GM12878 (cell line): Measurements from ENCODE around the gene MROH2A. TPM values are rescaled to one million over a fixed set of nuclear protein-coding genes. Genes with fewer than 3 reads are reported as not detected.

Source experiments
- ATAC-seq: fragments of 200-7000 bp; cut with Tn5 transposase; 3 replicates; pipeline ENCODE4 v1.9.1; 2020; ENCODE audit warnings: mild to moderate bottlenecking, moderate library complexity
- BruUV-seq: library from RNA; stranded (reverse); fragments of 400-500 nt; replicated peaks from 2 replicates; lab custom pipeline; 2021; lab: Mats Ljungman, UMichigan
- CTCF ChIA-PET: fragments of 300-600 bp; sonication (Branson Sonifier 250); formaldehyde crosslinking; extraction: SDS; loops from one replicate; lab custom pipeline; 2021; ENCODE audit warnings: inconsistent platforms; lab: Yijun Ruan, JAX
- POLR2A ChIA-PET: fragments of 350-600 bp; formaldehyde crosslinking; extraction: SDS; loops from one replicate; lab custom pipeline; 2021; ENCODE audit warnings: inconsistent platforms; lab: Charles Lee
- RAD21 ChIA-PET: fragments of 300-600 bp; sonication (Branson Sonifier 250); formaldehyde crosslinking; loops from one replicate; lab custom pipeline; 2023; ENCODE audit warnings: antibody characterized with exemption; ENCODE audit not compliant: unreplicated experiment; lab: Charles Lee
- SMC1A ChIA-PET: fragments of 300-600 bp; sonication (Branson Sonifier 250); formaldehyde crosslinking; loops from one replicate; lab custom pipeline; 2023; ENCODE audit not compliant: unreplicated experiment, uncharacterized antibody; lab: Charles Lee
- DNase-seq: peaks from one replicate; pipeline ENCODE4 v3.0.0-alpha.2; 2011; ENCODE audit warnings: low read depth, low spot score
- FAIRE-seq: peaks from 3 replicates; lab custom pipeline; 2011; peaks lifted over from hg19 to GRCh38; lab: Jason Lieb, UNC
- H2AFZ ChIP-seq: 2 replicates; pipeline ENCODE4 v1.6.0; 2011; ENCODE audit warnings: low read depth, low read length, control low read depth; ENCODE audit not compliant: control insufficient read depth
- H3K27ac ChIP-seq: 2 replicates; pipeline ENCODE4 v1.5.1; 2011; ENCODE audit warnings: control low read depth; ENCODE audit not compliant: control insufficient read depth, insufficient read depth
- H3K27me3 ChIP-seq, 2 experiments: replicated peaks in 1 of 2; 2 replicates each; pipeline versions ENCODE4 v1.6.0 to v1.6.1; 2011; ENCODE audit warnings: low read length in 1 of 2; ENCODE audit not compliant: control insufficient read depth in 2 of 2, insufficient read depth in 2 of 2
- H3K36me3 ChIP-seq, 2 experiments: 2 replicates each; pipeline ENCODE4 v1.5.1; 2011; ENCODE audit warnings: low read length in 1 of 2; ENCODE audit not compliant: control insufficient read depth in 2 of 2, insufficient read depth in 2 of 2
- H3K4me1 ChIP-seq: 2 replicates; pipeline ENCODE4 v1.6.1; 2011; ENCODE audit warnings: mild to moderate bottlenecking, low read length, moderate library complexity, mixed read lengths; ENCODE audit not compliant: control insufficient read depth, insufficient read depth
- H3K4me2 ChIP-seq: 2 replicates; pipeline ENCODE4 v1.6.0; 2011; ENCODE audit warnings: control low read depth; ENCODE audit not compliant: control insufficient read depth, insufficient read depth
- H3K4me3 ChIP-seq: fragments of 200-600 bp; sonication (generic); 2 replicates; pipeline ENCODE4 v1.5.1; 2016
- H3K79me2 ChIP-seq: 2 replicates; pipeline ENCODE4 v1.6.0; 2011; ENCODE audit warnings: low read length; ENCODE audit not compliant: control insufficient read depth, insufficient read depth
- H3K9ac ChIP-seq: 2 replicates; pipeline ENCODE4 v1.8.0; 2011; ENCODE audit warnings: low read length, control low read depth, mixed read lengths; ENCODE audit not compliant: control insufficient read depth, insufficient read depth
- H3K9me3 ChIP-seq: replicated peaks from 3 replicates; pipeline ENCODE4 v1.5.1; 2011; ENCODE audit warnings: mild to moderate bottlenecking, low read length; ENCODE audit not compliant: control insufficient read depth, insufficient read depth
- H4K20me1 ChIP-seq: 2 replicates; pipeline ENCODE4 v1.6.0; 2011; ENCODE audit not compliant: control insufficient read depth, insufficient read depth
- BRCA1 ChIP-seq: IDR thresholded peaks from 2 replicates; pipeline ENCODE4 v1.6.1; 2011; ENCODE audit warnings: low read depth, low read length, improper control_type of control experiment
- CBX3 ChIP-seq: fragments of 200-600 bp; sonication (generic); IDR thresholded peaks from 2 replicates; pipeline ENCODE4 v1.6.1; 2016; ENCODE audit warnings: low read depth, borderline replicate concordance
- CHD4 ChIP-seq: fragments of 200-600 bp; sonication (generic); IDR thresholded peaks from 2 replicates; pipeline ENCODE4 v1.6.1; 2016; ENCODE audit warnings: mild to moderate bottlenecking
- HDAC6 ChIP-seq: fragments of 200-600 bp; sonication (generic); IDR thresholded peaks from one replicate; pipeline ENCODE4 v1.8.0; 2017; ENCODE audit warnings: antibody characterized with exemption; ENCODE audit not compliant: unreplicated experiment
- JUNB ChIP-seq: IDR thresholded peaks from 2 replicates; pipeline ENCODE4 v1.6.1; 2016; ENCODE audit warnings: antibody characterized with exemption, mild to moderate bottlenecking
- MTA3 ChIP-seq: IDR thresholded peaks from 2 replicates; pipeline ENCODE4 v1.6.1; 2012; ENCODE audit warnings: low read length, inconsistent platforms, borderline replicate concordance
- PAX8 ChIP-seq: fragments of 450-650 bp; IDR thresholded peaks from 2 replicates; pipeline ENCODE4 v1.6.1; 2017; ENCODE audit warnings: mild to moderate bottlenecking, moderate library complexity
- SMC3 ChIP-seq: IDR thresholded peaks from 2 replicates; pipeline ENCODE4 v1.6.1; 2011; ENCODE audit warnings: low read length, improper control_type of control experiment, borderline replicate concordance
- STAT1 ChIP-seq: fragments of 450-650 bp; conservative IDR thresholded peaks from 2 replicates; pipeline ENCODE4 v1.6.1; 2014; ENCODE audit warnings: antibody characterized with exemption, mild to moderate bottlenecking
- ZNF622 ChIP-seq: fragments of 450-650 bp; IDR thresholded peaks from 2 replicates; pipeline ENCODE4 v1.6.1; 2017; ENCODE audit warnings: mild to moderate bottlenecking, inconsistent platforms
- WGBS: methylation state at CpG from one replicate; pipeline ENCODE4 v1.1.6; 2016; ENCODE audit warnings: low lambda C conversion rate; ENCODE audit not compliant: insufficient replicate concordance, insufficient coverage; ENCODE audit errors: missing lambda C conversion rate; 5-methylcytosine and 5-hydroxymethylcytosine counted together
- in situ Hi-C: fragments of 300-500 bp; cut with MboI; formaldehyde crosslinking; loops from 9 replicates; pipeline ENCODE4 v1.14.3; 2018; ENCODE audit warnings: mixed read lengths
- intact Hi-C: fragments of 100-400 bp; cut with micrococcal nuclease; formaldehyde crosslinking; loops from one replicate; pipeline ENCODE4 v1.14.2; 2022; ENCODE audit not compliant: unreplicated experiment
- polyA plus RNA-seq, 11 experiments: library from polyadenylated mRNA; depleted of rRNA in 4 of 11; unstranded in 6 of 11; stranded (reverse) in 5 of 11; fragments of >200 nt; fragmentation: Nextera tagmentation in 4 of 11; fragmentation: Illumina TruSeq in 1 of 11; extraction: Ambion mirVana in 4 of 11; extraction: Trizol in 1 of 11; gene quantifications; 1 replicate in 1 of 11; 2 replicates in 10 of 11; pipeline versions ENCODE4 v1.2.1 to v1.2.3, GENCODE V29; 2011 to 2016; ENCODE audit warnings: inconsistent platforms in 2 of 11, missing spikeins in 2 of 11, low read depth in 1 of 11
- total RNA-seq, 4 experiments: library from RNA; depleted of rRNA in 3 of 4; stranded (reverse); fragments of >200 nt in 3 of 4; fragmentation: Illumina TruSeq in 1 of 4; extraction: Trizol in 1 of 4; gene quantifications; 2 replicates each; pipeline versions ENCODE4 v1.2.1 to v1.2.3, GENCODE V29; 2013 to 2021
- TF ChIP-seq, protein P1 (sequence below): fragments of 450-650 bp; IDR thresholded peaks from 2 replicates; pipeline ENCODE4 v1.6.1; 2017; ENCODE audit warnings: mild to moderate bottlenecking
- TF ChIP-seq, protein P2 (sequence below): fragments of 450-650 bp; formaldehyde crosslinking; IDR thresholded peaks from 2 replicates; pipeline ENCODE4 v1.4.0; 2022; ENCODE audit warnings: mild to moderate bottlenecking, moderate library complexity
- TF ChIP-seq, protein P3 (sequence below): IDR thresholded peaks from 2 replicates; pipeline ENCODE4 v1.6.1; 2012; ENCODE audit warnings: low read depth, low read length, improper control_type of control experiment
- TF ChIP-seq, protein P4 (sequence below): IDR thresholded peaks from 2 replicates; pipeline ENCODE4 v1.6.1; 2011; ENCODE audit warnings: mild to moderate bottlenecking, low read depth, low read length, moderate library complexity; ENCODE audit not compliant: insufficient replicate concordance
- TF ChIP-seq, protein P5 (sequence below): fragments of 150-350 bp; IDR thresholded peaks from 2 replicates; pipeline ENCODE4 v1.6.1; 2014; ENCODE audit warnings: mild to moderate bottlenecking, low read depth, low read length

The MROH2A gene
- total and polyA plus RNA-seq, 10 of the 15 experiments (the other 5 are each of a cell fraction or from before 2014, with no cell fraction given) = not detected

DNA sequence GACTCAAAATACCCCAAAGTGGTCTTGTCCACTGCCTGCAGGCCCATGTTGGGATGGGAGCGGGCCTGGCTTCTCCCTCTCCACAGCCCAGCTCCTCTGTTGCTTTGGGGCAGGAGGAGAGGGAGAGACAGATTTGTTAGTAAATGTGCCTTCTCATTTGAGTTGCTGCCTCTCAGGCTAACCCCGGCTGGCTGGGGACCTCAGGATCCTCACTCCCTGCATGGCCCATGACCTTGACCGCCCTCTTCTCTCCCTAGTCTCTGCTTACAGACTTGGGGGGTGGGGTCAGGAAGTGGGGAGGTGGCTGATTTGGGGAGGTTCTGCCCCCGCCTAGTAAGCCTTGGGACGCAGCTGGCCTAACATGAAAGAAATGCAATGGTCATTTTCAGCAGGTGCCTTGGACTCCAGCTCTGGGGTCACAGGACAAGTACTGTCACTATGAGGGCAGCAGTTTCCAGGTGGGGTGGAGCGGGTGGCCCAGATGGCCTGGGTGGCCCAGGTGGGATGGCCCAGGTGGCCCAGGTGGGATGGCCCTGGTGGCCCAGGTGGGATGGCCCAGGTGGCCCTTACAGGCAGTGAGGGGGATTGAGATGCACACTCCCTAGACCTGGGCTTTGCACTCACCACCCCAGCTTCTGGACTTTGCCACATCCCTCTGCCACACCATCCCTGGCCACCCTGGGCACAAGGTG lies 52.1 kb downstream of the MROH2A start:
- no TSS peak for BruUV-seq

More for the DNA sequence above, 52.1 kb downstream of the MROH2A start:
- DNase-seq = no peak
- Histone ChIP-seq H3K27me3 (no peaks in the 10 kb centered on the region), H3K4me2 (no peak overlapping the region), H3K9ac (no peak overlapping the region), H3K27ac (no peak overlapping the region), H3K4me1 (no peaks in the 10 kb centered on the region), H3K4me3 (no peak overlapping the region), H3K9me3 (no peaks in the 10 kb centered on the region), H4K20me1 (no peaks in the 10 kb centered on the region), H2AFZ (no peak overlapping the region), H3K79me2 (no peaks in the 10 kb centered on the region), H3K36me3 (peaks cover 9 to 10% of the 10 kb centered on the region in 2 experiments; a peak in 3 of 4 replicates)
- RAD21 ChIA-PET = no interaction called here
- CTCF ChIA-PET = no interaction called here
- SMC1A ChIA-PET = interaction anchor here (0.9 kb wide), 1 partner anchor 10 kb away, joined by 3 read pairs; no protein-coding TSS in a partner anchor
- intact Hi-C loops (no loop called here), in situ Hi-C loops (no loop called here)
- TF ChIP-seq ZNF622 (no peak), BRCA1 (no peak), STAT1 (no peak), PAX8 (no peak), CBX3 (no peak), HDAC6 (no peak), CHD4 (no peak), JUNB (no peak), MTA3 (no peak), SMC3 (no peak)
- TF ChIP-seq, protein P1, sequence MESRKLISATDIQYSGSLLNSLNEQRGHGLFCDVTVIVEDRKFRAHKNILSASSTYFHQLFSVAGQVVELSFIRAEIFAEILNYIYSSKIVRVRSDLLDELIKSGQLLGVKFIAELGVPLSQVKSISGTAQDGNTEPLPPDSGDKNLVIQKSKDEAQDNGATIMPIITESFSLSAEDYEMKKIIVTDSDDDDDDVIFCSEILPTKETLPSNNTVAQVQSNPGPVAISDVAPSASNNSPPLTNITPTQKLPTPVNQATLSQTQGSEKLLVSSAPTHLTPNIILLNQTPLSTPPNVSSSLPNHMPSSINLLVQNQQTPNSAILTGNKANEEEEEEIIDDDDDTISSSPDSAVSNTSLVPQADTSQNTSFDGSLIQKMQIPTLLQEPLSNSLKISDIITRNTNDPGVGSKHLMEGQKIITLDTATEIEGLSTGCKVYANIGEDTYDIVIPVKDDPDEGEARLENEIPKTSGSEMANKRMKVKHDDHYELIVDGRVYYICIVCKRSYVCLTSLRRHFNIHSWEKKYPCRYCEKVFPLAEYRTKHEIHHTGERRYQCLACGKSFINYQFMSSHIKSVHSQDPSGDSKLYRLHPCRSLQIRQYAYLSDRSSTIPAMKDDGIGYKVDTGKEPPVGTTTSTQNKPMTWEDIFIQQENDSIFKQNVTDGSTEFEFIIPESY = no peak
- TF ChIP-seq, protein P2, sequence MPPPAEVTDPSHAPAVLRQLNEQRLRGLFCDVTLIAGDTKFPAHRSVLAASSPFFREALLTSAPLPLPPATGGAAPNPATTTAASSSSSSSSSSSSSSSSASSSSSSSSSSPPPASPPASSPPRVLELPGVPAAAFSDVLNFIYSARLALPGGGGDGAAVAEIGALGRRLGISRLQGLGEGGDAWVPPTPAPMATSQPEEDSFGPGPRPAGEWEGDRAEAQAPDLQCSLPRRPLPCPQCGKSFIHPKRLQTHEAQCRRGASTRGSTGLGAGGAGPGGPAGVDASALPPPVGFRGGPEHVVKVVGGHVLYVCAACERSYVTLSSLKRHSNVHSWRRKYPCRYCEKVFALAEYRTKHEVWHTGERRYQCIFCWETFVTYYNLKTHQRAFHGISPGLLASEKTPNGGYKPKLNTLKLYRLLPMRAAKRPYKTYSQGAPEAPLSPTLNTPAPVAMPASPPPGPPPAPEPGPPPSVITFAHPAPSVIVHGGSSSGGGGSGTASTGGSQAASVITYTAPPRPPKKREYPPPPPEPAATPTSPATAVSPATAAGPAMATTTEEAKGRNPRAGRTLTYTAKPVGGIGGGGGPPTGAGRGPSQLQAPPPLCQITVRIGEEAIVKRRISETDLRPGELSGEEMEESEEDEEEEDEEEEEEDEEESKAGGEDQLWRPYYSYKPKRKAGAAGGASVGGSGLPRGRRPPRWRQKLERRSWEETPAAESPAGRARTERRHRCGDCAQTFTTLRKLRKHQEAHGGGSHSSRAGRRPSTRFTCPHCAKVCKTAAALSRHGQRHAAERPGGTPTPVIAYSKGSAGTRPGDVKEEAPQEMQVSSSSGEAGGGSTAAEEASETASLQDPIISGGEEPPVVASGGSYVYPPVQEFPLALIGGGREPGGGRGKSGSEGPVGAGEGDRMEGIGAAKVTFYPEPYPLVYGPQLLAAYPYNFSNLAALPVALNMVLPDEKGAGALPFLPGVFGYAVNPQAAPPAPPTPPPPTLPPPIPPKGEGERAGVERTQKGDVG (CRISPR knock-in tag) = no peak
- TF ChIP-seq, protein P3, sequence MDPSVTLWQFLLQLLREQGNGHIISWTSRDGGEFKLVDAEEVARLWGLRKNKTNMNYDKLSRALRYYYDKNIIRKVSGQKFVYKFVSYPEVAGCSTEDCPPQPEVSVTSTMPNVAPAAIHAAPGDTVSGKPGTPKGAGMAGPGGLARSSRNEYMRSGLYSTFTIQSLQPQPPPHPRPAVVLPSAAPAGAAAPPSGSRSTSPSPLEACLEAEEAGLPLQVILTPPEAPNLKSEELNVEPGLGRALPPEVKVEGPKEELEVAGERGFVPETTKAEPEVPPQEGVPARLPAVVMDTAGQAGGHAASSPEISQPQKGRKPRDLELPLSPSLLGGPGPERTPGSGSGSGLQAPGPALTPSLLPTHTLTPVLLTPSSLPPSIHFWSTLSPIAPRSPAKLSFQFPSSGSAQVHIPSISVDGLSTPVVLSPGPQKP = no peak
- TF ChIP-seq, protein P4, sequence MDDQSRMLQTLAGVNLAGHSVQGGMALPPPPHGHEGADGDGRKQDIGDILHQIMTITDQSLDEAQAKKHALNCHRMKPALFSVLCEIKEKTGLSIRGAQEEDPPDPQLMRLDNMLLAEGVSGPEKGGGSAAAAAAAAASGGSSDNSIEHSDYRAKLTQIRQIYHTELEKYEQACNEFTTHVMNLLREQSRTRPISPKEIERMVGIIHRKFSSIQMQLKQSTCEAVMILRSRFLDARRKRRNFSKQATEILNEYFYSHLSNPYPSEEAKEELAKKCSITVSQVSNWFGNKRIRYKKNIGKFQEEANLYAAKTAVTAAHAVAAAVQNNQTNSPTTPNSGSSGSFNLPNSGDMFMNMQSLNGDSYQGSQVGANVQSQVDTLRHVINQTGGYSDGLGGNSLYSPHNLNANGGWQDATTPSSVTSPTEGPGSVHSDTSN = no peak
- TF ChIP-seq, protein P5, sequence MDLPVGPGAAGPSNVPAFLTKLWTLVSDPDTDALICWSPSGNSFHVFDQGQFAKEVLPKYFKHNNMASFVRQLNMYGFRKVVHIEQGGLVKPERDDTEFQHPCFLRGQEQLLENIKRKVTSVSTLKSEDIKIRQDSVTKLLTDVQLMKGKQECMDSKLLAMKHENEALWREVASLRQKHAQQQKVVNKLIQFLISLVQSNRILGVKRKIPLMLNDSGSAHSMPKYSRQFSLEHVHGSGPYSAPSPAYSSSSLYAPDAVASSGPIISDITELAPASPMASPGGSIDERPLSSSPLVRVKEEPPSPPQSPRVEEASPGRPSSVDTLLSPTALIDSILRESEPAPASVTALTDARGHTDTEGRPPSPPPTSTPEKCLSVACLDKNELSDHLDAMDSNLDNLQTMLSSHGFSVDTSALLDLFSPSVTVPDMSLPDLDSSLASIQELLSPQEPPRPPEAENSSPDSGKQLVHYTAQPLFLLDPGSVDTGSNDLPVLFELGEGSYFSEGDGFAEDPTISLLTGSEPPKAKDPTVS = no peak
- WGBS = 77% methylated on average over 6 of the region's 6 CpGs
- POLR2A ChIA-PET = no interaction called here
- no peak for FAIRE-seq
- no peak for ATAC-seq
